NCI-H187 treated with DMSO at 0.1 percent for 48 hours (cell line): ENCODE data around the gene APOO.
"Not testable (repeated sequence)": the region's sequence is repeated elsewhere in the genome, so short reads cannot be mapped to it uniquely, and the experiment has no call there.

Source experiments
- DNase-seq: peaks from one replicate; lab custom pipeline; 2025; lab: John Stamatoyannopoulos, UW

APOO gene

GRCh38 chrX:23902419-23902818 is 5.3 kb downstream of the APOO start:
- DNase-seq, result no peak

- no peak for DNase-seq
These were observed 5.9 kb downstream of the APOO start for GRCh38 chrX:23901805-23902204.

- no peak for DNase-seq
These were observed 6.7 kb downstream of the APOO start for GRCh38 chrX:23901060-23901459.

DNA sequence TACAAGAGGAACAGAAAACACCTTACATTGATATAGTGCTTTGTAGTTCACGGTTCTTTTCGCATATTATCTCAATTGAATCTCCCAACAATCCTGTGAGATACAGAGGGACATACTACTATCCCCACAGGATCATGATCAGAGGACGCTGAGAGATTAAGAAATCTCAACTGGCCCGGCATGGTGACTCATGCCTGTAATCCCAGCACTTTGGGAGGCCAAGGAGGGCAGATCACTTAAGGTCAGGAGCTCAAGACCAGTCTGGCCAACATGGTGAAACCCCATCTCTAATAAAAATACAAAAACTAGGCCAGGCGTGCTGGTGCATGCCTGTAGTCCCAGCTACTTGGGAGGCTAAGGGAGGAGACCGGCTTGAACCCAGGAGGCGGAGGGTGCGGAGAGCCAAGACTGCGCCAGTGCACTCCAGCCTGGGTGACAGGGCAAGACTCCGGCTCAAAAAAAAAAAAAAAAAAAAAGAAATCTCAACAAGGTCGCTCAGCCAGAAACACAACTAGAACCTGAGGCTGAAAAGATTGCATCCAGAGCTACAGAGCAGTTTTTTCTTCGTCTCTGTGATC is 7.4 kb downstream of the APOO start:
- no peak for DNase-seq

DNA sequence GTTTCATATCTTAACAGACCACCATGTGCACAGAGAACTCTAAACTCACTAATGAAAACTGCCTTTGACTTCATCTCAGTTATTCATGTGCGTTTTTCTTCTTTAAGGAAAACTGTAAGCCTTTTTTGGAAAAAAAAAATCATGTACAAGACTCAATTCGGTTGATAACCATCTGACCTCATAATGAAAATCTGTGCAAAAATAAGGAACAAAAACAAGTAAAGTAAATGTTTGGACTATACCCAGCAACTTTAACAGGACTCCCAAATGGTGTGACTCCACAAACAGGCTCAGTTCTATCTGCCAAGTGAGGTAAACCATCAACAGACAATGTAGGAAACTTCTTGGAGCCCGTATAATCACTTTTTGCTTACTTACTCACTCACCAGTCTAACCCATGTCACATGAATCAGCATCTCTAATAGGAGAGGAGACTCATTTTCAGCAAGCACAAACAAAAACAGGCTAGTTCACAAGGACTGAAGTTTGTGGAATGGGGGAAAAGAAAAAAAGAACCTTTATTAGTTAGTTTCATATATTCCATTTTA is 9.3 kb downstream of the APOO start:
- no peak for DNase-seq

GRCh38 chrX:23896981-23897380 is 10.8 kb downstream of the APOO start:
- DNase-seq, result no peak

DNA sequence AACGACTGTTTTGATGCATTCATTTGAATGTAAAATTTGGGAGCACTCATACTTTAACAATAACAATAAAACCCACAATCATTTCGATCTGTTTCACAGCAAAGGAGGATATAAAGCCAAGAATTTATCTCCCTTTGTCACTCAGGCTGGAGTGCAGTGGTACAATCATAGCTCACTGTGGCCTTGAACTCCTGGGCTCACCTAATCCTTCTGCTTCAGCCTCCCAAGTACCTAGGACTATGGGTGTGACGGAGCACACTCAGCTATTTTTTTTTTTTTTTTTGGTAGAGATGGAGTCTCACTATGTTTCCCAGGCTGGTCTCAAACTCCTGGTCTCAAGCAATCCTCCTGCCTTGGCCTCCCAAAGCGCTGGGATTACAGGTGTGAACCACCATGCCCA is 11.2 kb downstream of the APOO start:
- not testable (repeated sequence) for DNase-seq

DNA sequence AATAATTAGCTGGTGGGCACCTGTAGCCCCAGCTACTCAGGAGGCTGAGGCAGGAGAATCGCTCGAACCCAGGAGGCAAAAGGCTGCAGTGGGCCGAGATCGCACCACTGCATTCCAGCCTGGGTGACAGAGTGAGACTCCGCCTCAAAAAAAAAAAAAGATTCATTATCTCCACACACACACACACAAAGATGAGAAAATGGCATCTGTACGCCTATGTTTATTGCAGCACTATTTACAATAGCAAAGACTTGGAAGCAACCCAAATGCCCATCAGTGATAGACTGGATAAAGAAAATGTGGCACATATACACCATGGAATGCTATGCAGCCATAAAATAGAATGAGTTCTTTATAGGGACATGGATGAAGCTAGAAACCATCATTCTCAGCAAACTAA is 12.7 kb downstream of the APOO start:
- DNase-seq, result not testable (repeated sequence)

DNA sequence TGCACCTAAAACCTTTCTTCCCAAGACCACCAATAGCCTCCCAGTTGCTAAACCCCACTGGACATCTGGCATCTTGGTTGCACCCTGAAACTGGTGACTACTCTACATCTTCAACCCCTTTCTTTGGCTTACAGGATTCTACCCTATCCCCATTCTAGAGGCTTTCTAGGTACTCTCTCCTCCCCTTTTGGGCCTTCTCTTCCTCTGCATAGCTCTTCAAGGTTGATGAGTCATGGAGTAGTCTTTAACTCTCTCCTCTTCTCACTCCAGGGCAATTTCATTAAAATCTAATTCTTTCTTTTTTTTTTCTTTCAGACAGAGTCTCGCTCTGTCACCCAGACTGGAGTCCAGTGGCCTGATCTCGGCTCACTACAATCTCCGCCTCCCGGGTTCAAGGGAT is 16.8 kb downstream of the APOO start:
- DNase-seq, result no peak

- DNase-seq, result no peak
These were observed 18.7 kb downstream of the APOO start for GRCh38 chrX:23888887-23889501.

DNA sequence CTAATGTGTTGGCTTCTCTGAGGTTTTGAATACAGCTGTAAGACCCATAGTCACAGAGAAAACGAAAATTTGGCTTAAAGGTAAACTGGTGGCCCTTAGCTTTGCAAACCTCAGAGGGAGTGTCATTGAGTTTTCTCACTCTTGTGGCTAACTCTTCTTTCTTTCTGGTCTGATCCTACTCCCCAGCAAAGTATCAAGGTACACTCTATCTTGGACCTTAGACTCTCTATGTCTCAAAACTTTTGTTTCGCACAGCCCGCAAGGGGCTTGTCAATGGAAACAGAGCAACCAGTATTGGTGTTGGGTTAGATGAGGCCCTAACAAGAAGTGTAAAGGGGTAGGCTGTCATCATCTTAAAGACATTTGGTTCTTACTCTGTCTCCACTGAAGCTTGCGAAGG is 19.8 kb downstream of the APOO start:
- DNase-seq, result no peak

- no peak for DNase-seq
These were observed 20.3 kb downstream of the APOO start for GRCh38 chrX:23887451-23887850.

GRCh38 chrX:23885803-23886202 is 21.9 kb downstream of the APOO start:
- no peak for DNase-seq

- DNase-seq, result no peak
These were observed 23.2 kb downstream of the APOO start for GRCh38 chrX:23884427-23885024.

- no peak for DNase-seq
These were observed 23.9 kb downstream of the APOO start for GRCh38 chrX:23883737-23884354.

DNA sequence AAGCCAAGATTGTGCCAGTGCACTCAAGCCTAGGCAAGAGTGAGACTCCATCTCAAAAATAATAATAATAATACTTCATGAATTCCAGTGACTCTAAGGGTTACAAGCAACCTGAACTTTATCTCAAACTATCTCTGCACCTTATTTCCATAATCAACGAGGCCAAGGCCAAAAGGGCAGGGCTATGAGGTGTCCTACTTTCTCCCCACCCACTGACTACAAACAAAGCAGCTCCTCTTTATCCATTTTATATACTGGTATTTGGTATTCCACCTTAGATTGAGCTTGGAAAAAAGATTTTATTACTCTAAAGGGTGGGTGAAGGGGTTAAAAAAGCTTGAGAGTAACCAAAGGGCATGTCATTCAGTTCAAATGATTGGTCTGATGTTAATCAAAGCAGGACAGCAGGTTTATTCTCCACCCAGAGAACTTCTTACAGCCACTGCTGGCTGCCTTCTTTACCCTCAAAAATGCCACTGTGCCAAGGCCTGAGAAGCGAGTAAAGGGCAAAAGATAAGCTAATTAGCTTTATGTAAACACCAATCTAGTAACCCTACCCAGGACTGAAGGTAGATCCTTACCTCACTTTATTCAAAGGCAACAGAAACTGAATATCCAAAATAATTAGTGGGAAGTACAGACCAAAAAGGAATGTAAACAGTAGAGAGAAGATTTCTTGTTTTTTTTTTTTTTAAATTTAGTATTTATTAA is 28.2 kb downstream of the APOO start:
- no peak for DNase-seq

- DNase-seq, result no peak
These were observed 35.7 kb downstream of the APOO start for GRCh38 chrX:23871905-23872546.

GRCh38 chrX:23870041-23870440 is 37.7 kb downstream of the APOO start:
- no peak for DNase-seq

GRCh38 chrX:23864742-23865326 is 42.9 kb downstream of the APOO start:
- DNase-seq, result no peak

DNA sequence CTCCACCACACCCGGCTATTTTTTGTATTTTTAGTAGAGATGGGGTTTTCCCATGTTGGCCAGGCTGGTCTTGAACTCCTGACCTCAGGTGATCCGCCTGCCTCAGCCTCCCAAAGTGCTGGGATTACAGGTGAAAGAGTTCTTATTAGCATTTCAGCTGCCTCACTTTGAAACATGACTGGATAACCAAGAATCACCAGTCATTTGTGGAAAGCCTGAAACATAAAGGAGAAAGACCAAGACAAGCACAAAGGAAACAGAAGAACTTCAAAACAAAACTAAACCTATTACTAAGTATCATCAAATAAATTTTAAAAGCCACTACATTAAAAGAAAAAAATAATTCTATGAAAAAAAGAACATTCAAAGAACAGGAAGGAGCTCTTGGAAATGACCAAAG is 45.8 kb downstream of the APOO start:
- not testable (repeated sequence) for DNase-seq

GRCh38 chrX:23861215-23861896 is 46.4 kb downstream of the APOO start:
- DNase-seq, result no peak
